Neural crest cell (in vitro differentiated cells): ENCODE measurements around the gene WDR72. TPM values are rescaled to one million over a fixed set of nuclear protein-coding genes. Genes with fewer than 3 reads are reported as not detected.
"Not testable (repeated sequence)": the region's sequence is repeated elsewhere in the genome, so short reads cannot be mapped to it uniquely, and the experiment has no call there.

Source experiments
- DNase-seq: peaks from one replicate; pipeline ENCODE4 v3.0.0; 2021; ENCODE audit warnings: low read depth, mixed read lengths, low spot score
- H3K27ac Mint-ChIP-seq: one replicate; pipeline ENCODE4 v1.8.0; 2021; ENCODE audit warnings: mild to moderate bottlenecking, mixed read lengths; ENCODE audit not compliant: unreplicated experiment
- H3K27me3 Mint-ChIP-seq: 2 replicates; pipeline ENCODE4 v1.8.0; 2021; ENCODE audit warnings: low read depth, mild to moderate bottlenecking, mixed read lengths
- H3K36me3 Mint-ChIP-seq: 2 replicates; pipeline ENCODE4 v1.8.0; 2021; ENCODE audit warnings: low read depth, mild to moderate bottlenecking, mixed read lengths
- H3K4me1 Mint-ChIP-seq: 2 replicates; pipeline ENCODE4 v1.8.0; 2021; ENCODE audit warnings: mixed read lengths
- H3K4me3 Mint-ChIP-seq: one replicate; pipeline ENCODE4 v1.8.0; 2021; ENCODE audit warnings: mild to moderate bottlenecking, mixed read lengths
- H3K9me3 Mint-ChIP-seq: 2 replicates; pipeline ENCODE4 v1.8.0; 2021; ENCODE audit warnings: mixed read lengths
- total RNA-seq: library from RNA; stranded (reverse); gene quantifications from 2 replicates; pipeline ENCODE4 v1.2.1, GENCODE V29; 2021
- TF ChIP-seq, protein P1 (sequence below): fragments of 200-600 bp; sonication (generic); conservative IDR thresholded peaks from 2 replicates; pipeline ENCODE4 v1.5.0; 2021; ENCODE audit warnings: antibody characterized with exemption, mild to moderate bottlenecking

The WDR72 gene
- total RNA-seq, 1 donor from 2014 or later: 1.7 TPM

DNA sequence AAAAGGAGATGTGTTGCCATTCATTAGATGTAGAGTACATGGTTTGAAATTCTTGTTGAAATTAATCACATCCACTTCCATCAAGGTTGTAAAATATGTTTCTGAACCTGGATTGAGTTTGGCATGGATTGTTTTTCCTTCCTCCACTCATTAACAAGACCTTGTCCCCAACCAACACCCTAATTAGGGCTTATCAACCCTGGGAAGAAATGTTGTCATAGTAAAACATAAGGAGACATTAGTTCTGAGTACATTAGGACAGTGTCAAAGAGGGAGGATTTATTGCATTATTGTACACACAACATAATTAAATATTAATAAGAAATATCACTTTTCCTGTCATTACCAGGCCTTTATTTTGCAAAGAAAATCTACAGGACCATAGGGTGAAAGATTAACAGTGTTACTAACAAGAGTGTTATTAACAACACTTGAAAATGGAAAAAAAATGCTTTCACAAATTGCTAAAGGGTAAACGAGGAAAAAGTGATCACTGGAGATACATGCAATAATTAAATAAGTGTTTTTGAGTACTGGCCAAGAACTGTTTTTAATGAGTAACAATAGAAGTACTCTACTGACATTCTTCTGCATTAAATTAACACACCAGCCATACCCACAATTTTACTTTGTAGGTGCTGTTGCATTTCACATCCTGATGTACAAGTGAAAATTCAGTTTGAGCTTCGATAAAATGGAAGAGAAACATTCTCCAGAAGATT is 30.4 kb upstream of the WDR72 start:
- TF ChIP-seq, protein P1, sequence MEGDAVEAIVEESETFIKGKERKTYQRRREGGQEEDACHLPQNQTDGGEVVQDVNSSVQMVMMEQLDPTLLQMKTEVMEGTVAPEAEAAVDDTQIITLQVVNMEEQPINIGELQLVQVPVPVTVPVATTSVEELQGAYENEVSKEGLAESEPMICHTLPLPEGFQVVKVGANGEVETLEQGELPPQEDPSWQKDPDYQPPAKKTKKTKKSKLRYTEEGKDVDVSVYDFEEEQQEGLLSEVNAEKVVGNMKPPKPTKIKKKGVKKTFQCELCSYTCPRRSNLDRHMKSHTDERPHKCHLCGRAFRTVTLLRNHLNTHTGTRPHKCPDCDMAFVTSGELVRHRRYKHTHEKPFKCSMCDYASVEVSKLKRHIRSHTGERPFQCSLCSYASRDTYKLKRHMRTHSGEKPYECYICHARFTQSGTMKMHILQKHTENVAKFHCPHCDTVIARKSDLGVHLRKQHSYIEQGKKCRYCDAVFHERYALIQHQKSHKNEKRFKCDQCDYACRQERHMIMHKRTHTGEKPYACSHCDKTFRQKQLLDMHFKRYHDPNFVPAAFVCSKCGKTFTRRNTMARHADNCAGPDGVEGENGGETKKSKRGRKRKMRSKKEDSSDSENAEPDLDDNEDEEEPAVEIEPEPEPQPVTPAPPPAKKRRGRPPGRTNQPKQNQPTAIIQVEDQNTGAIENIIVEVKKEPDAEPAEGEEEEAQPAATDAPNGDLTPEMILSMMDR: no peak
- Mint-ChIP-seq H3K36me3 (no peaks in the 10 kb centered on the region), H3K27me3 (peaks cover 29% of the 10 kb centered on the region), H3K4me3 (no peak overlapping the region), H3K4me1 (no peaks in the 10 kb centered on the region), H3K27ac (no peak overlapping the region), H3K9me3 (no peaks in the 10 kb centered on the region)
- no peak for DNase-seq

DNA sequence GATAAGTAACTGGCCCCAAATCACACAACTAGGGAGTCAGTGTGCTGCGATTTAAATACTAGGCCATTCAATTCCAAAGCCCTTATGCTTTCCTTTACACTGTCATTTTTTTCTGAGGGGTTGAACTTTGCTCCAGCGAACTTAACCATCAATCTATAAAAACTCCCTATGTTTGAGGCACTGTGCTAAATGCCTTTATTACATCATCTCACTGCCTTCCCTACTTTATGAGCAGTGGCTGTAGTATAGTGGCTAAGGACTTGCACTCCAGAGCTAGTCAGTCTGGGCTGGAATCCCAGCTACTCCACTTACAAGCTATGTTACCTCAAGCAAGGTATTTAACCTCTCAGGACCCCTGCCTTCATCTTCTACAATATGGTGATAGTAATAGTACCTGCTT is 26.9 kb upstream of the WDR72 start:
- peaks cover 6% of the 10 kb centered on the region for H3K27me3 Mint-ChIP-seq
- TF ChIP-seq, protein P1: no peak
- H3K9me3 Mint-ChIP-seq: peaks cover 2% of the 10 kb centered on the region
- H3K36me3 Mint-ChIP-seq: no peaks in the 10 kb centered on the region
- no peak overlapping the region for H3K4me3 Mint-ChIP-seq
- DNase-seq: no peak
- H3K4me1 Mint-ChIP-seq: no peaks in the 10 kb centered on the region
- no peak overlapping the region for H3K27ac Mint-ChIP-seq

DNA sequence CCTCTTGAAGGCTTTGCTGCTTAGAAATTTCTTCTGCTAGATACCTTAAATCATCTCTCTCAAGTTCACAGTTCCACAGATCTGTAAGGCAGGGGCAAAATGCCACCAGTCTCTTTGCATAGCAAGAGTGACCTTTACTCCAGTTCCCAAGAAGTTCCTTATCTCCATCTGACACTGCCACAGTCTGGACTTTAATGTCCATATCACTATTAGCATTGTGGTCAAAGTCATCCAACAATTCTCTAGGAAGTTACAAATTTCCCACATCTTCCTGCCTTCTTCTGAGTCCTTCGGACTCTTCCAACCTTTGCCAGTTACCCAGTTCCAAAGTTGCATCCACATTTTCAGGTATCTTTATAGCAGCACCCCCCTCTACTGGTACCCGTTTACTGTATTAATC is 25.8 kb upstream of the WDR72 start:
- not testable (repeated sequence) for H3K27ac Mint-ChIP-seq, H3K4me1 Mint-ChIP-seq, H3K9me3 Mint-ChIP-seq, H3K27me3 Mint-ChIP-seq, DNase-seq, H3K4me3 Mint-ChIP-seq, H3K36me3 Mint-ChIP-seq

DNA sequence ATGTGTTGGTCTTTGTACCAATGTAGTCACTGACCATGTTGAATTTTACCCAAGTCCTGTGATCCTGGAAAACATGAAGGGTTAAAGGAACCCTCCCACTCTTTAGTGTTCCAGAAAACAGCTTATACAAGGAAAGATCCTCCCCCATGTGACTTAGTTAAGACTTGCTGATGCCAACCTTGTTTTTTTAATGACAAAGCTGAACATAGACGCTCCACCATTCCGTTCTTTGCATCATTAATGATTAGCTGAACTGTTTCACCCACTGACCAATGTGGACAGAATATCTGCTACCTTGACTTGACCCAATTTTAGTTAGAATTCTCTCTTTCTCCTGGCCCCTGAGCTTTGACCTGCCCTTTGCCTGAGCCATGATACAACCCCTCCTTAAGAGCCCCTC is 3.5 kb upstream of the WDR72 start:
- H3K27ac Mint-ChIP-seq: no peak overlapping the region
- H3K36me3 Mint-ChIP-seq: no peaks in the 10 kb centered on the region
- no peaks in the 10 kb centered on the region for H3K4me1 Mint-ChIP-seq
- H3K4me3 Mint-ChIP-seq: no peak overlapping the region
- no peak for DNase-seq
- no peaks in the 10 kb centered on the region for H3K9me3 Mint-ChIP-seq
- H3K27me3 Mint-ChIP-seq: peaks cover 49% of the 10 kb centered on the region
- TF ChIP-seq, protein P1: no peak

DNA sequence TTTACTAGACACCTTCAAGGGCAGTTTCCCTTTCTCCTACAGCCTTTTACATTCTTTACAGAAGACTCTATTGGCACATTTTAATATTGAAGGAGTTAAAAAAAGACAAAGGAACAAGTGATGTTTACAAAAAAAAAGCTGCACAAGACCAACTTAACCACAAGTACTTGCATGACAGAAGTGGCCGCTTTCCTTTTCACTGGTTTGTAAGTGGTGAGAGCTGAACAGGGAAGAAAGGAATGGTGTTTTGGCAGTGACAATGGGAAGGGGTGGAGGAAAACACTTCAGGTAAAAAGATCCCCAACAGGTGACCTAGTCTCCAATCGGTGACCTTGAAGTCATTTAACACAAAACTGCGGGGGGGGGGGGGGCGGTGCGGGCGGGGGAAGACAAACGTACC is 1.1 kb downstream of the WDR72 start:
- H3K4me1 Mint-ChIP-seq: no peaks in the 10 kb centered on the region
- TF ChIP-seq, protein P1: no peak
- H3K27ac Mint-ChIP-seq: no peak overlapping the region
- no peaks in the 10 kb centered on the region for H3K36me3 Mint-ChIP-seq
- peaks cover 57% of the 10 kb centered on the region for H3K27me3 Mint-ChIP-seq
- DNase-seq: no peak
- no peaks in the 10 kb centered on the region for H3K9me3 Mint-ChIP-seq
- H3K4me3 Mint-ChIP-seq: peak overlapping the region; percentile 38

DNA sequence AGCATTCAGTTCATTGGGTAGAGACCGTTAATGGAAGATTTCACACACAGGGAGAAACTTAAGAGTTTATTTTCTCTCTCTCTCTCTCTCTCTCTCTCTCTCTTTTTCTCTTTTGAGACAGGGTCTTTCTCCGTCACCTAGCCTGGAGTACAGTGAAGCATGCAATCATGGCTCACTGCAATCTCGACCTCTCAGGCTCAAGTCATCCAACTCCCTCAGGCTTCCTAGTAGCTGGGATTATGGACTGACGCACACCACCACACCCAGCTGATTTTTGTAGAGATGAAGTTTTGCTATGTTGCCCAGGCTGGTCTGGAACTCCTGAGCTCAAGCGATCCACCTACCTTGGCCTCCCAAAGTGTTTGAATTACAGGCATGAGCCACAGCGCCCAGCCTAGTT is 1.6 kb downstream of the WDR72 start:
- DNase-seq: no peak
- H3K27me3 Mint-ChIP-seq: peaks cover 53% of the 10 kb centered on the region
- H3K4me3 Mint-ChIP-seq: no peak overlapping the region
- H3K27ac Mint-ChIP-seq: no peak overlapping the region
- no peaks in the 10 kb centered on the region for H3K9me3 Mint-ChIP-seq
- H3K36me3 Mint-ChIP-seq: no peaks in the 10 kb centered on the region
- TF ChIP-seq, protein P1: no peak
- no peaks in the 10 kb centered on the region for H3K4me1 Mint-ChIP-seq
